ENCODE results near the gene DPYD.

Gene DPYD

GRCh38 chr1:97427371-97427770, 493.5 kb downstream of the DPYD start:
- DNase-seq (ENCODE audit: low spot score), result no peak

- no peak for DNase-seq (ENCODE audit: low spot score)
Observed at GRCh38 chr1:97424209-97424608, 496.6 kb downstream of the DPYD start.

GRCh38 chr1:97423403-97423802, 497.4 kb downstream of the DPYD start:
- DNase-seq (ENCODE audit: low spot score), result no peak

- DNase-seq (ENCODE audit: low spot score), result no peak
Observed at GRCh38 chr1:97417661-97418060, 503.2 kb downstream of the DPYD start.

- no peak for DNase-seq (ENCODE audit: low spot score)
Observed at GRCh38 chr1:97414682-97415312, 506.0 kb downstream of the DPYD start.

- no peak for DNase-seq (ENCODE audit: low spot score)
Observed at GRCh38 chr1:97412737-97413136, 508.1 kb downstream of the DPYD start.

GRCh38 chr1:97412166-97412565, 508.7 kb downstream of the DPYD start:
- no peak for DNase-seq (ENCODE audit: low spot score)

- DNase-seq (ENCODE audit: low spot score), result no peak
Observed at GRCh38 chr1:97396463-97396862, 524.4 kb downstream of the DPYD start.

GRCh38 chr1:97392701-97393100, 528.1 kb downstream of the DPYD start:
- DNase-seq (ENCODE audit: low spot score), result no peak

GRCh38 chr1:97385536-97386277, 535.1 kb downstream of the DPYD start:
- no peak for DNase-seq (ENCODE audit: low spot score)

GRCh38 chr1:97384294-97384968, 536.4 kb downstream of the DPYD start:
- DNase-seq (ENCODE audit: low spot score), result no peak

GRCh38 chr1:97383797-97384196, 537.0 kb downstream of the DPYD start:
- DNase-seq (ENCODE audit: low spot score), result no peak

GRCh38 chr1:97382206-97382605, 538.6 kb downstream of the DPYD start:
- DNase-seq (ENCODE audit: low spot score), result no peak

GRCh38 chr1:97379387-97380075, 541.3 kb downstream of the DPYD start:
- no peak for DNase-seq (ENCODE audit: low spot score)

GRCh38 chr1:97378596-97378995, 542.2 kb downstream of the DPYD start:
- DNase-seq (ENCODE audit: low spot score), result no peak

GRCh38 chr1:97377432-97378034, 543.3 kb downstream of the DPYD start:
- DNase-seq (ENCODE audit: low spot score), result no peak

GRCh38 chr1:97373000-97373399, 547.8 kb downstream of the DPYD start:
- DNase-seq (ENCODE audit: low spot score), result no peak

GRCh38 chr1:97372531-97372930, 548.3 kb downstream of the DPYD start:
- no peak for DNase-seq (ENCODE audit: low spot score)

- DNase-seq (ENCODE audit: low spot score), result no peak
Observed at GRCh38 chr1:97368296-97368695, 552.5 kb downstream of the DPYD start.

GRCh38 chr1:97366984-97367383, 553.9 kb downstream of the DPYD start:
- no peak for DNase-seq (ENCODE audit: low spot score)

GRCh38 chr1:97365026-97365425, 555.8 kb downstream of the DPYD start:
- DNase-seq (ENCODE audit: low spot score), result no peak

GRCh38 chr1:97364086-97364485, 556.7 kb downstream of the DPYD start:
- no peak for DNase-seq (ENCODE audit: low spot score)
